Inflammatory macrophage treated with lipopolysaccharide for 1 hour (primary cell): ENCODE results near the gene BFSP1.
A peak's percentile ranks its signal among the peaks of the same experiment; 100 is the strongest.

Source experiments
- DNase-seq, 2 donors: peaks; one replicate each; pipeline ENCODE4 v3.0.0-alpha.2; 2020 to 2022

Gene BFSP1

DNA sequence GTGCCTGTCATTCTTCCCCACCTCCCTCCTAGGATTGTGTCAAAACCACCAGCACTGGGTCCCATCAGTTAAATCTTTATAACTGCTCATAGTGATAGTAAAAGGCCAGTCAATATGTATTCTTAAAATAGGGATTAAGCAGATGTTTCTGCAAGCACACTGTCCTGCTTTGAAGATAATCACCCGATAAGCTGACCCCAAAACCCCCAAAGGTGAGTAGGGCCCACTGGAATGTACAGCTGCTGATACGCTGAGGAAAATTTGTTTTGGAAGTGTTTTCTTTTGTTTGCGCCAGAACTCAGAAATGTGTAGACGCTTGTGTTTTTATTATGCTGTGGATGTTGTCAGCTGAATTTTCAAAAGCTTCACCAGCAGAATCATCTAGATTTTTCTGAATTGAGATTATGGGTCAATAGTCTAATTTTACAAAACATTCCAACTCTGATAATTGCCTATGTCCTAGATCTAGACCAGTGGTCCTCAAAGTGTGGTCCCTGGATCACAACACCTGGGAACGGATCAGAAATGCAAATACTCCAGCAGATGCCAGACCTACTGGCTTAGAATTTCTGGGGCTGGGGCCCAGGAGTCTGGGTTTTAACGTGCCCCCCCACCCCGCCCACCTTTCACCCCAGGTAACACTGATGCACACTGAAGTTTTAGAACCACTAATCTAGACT lies 11.4 kb downstream of the BFSP1 start:
- no peak for DNase-seq

- DNase-seq: peak; percentile 85 to 91
Measured at GRCh38 chr20:17518339-17519052, 12.7 kb downstream of the BFSP1 start.

- DNase-seq: no peak
Measured at GRCh38 chr20:17515053-17515452, 16.1 kb downstream of the BFSP1 start.

DNA sequence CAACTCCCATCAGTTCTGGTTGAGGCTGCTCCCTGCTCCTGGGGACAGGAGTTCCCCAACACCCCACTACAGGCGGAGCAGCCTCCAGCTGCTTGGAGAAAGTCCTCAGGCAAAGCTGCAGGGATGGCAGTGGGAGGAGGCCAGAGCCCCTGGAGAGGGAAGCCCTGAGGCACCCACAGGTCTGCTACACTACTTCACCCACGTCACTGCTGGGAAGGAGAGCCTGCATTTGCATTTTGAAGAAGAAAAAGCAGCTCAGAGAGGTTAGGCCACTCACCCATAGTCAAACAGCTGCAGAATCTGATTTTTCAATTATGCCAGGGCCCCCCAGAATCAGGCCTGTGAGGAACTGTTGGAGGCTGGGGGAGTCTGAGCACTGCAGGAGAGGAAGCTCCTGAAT lies 17.2 kb downstream of the BFSP1 start:
- no peak for DNase-seq

GRCh38 chr20:17511401-17511800 lies 19.8 kb downstream of the BFSP1 start:
- DNase-seq: no peak

GRCh38 chr20:17510548-17510947 lies 20.6 kb downstream of the BFSP1 start:
- no peak for DNase-seq

DNA sequence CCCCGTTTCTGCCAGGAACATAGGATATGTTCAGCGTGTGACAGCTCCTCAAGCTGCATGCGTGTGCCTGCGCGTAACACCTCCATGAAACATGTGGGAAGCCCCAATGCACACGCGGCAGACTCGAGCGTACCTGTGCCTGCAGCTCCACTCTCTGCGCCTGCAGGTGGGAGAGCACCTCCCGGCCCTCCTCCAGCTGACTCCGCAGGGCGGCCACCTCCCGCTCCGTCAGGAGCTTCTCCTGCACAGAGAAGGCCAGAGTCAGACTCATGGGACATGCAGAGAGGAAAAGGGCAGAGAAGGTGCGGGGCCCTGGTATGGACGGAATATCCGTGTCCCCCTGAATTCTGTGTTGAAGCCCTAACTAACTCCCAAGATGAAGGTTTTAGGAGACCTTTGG lies 22.4 kb downstream of the BFSP1 start:
- DNase-seq: no peak

- no peak for DNase-seq
Measured at GRCh38 chr20:17507531-17507930, 23.6 kb downstream of the BFSP1 start.

DNA sequence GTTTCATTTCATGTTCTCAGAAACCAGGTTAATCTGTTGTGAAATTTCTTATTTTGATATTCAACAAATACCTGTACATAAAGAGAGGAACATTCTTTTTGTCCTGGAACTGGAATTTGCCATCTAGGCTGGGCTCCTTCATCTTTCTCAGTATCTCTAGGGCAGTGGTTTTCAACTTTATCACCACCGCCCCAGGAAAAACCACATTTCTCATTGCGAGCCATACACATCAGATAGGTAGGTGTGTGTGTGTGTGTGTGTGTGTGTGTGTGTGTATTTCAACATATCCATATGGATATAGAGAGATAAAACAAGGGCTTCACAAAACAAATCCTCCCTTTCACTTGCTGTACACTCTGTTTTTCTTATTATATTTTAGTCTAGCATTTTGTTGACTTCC lies 24.1 kb downstream of the BFSP1 start:
- no peak for DNase-seq

- DNase-seq: peak; percentile 74 to 83
Measured at GRCh38 chr20:17505636-17506517, 25.3 kb downstream of the BFSP1 start.

DNA sequence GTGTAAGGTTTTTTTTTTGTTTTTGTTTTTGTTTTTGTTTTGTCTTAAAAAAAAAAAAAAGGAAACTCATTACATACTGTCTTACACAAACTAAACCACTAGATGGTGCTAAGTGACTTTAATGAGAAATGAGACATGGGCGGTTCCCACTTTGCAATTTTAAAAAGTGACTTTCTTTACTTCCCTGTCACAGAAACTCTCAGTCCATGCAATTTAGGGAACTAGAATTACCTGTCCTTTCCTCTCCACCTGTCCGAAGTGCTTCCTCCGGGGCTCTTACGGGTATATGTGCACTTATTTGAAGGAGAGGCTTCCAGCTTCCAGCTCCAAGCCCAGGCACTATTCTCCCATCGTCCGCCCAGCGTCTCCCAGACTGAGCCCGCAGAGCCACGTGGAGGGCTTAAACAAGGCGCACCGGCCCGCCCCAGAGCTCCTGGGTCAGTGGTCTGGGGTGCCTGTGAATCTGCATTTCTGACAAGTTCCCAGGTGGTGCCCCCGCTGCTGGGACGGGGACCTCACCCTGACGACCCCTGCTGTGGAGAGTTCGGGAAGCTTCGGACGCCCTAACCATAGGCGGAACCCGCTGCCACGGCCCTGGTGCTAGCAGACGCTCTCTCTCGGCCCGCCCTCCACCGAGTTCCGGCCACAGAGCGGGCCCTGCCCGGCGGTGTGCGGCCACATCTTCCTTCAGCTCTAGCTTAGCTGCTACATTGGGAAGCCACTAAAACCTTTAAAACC lies 26.1 kb downstream of the BFSP1 start:
- peak; percentile 59 to 79 for DNase-seq

- DNase-seq: no peak
Measured at GRCh38 chr20:17504066-17504897, 26.9 kb downstream of the BFSP1 start.

- no peak for DNase-seq
Measured at GRCh38 chr20:17503301-17504065, 27.7 kb downstream of the BFSP1 start.

DNA sequence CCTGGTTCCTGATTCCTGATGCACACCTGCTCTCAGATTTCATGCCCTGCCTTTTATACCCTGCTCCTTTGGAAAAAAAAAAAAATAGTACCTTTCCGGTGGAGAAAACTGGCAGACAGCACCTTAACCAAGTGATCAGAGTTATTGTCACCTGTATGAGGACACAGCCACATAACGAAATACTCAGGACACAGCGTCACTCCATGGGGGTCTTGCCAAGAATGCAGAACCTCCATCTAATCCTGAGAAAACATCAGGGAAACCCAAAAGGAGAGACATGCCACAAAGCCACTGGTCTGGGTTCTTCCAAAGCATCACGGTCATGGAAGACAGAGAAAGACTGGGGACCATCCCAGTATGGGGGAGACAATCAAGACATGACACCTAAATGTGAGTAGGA lies 29.1 kb downstream of the BFSP1 start:
- DNase-seq: no peak

- DNase-seq: no peak
Measured at GRCh38 chr20:17501701-17502100, 29.5 kb downstream of the BFSP1 start.

- DNase-seq: no peak
Measured at GRCh38 chr20:17500826-17501225, 30.4 kb downstream of the BFSP1 start.

DNA sequence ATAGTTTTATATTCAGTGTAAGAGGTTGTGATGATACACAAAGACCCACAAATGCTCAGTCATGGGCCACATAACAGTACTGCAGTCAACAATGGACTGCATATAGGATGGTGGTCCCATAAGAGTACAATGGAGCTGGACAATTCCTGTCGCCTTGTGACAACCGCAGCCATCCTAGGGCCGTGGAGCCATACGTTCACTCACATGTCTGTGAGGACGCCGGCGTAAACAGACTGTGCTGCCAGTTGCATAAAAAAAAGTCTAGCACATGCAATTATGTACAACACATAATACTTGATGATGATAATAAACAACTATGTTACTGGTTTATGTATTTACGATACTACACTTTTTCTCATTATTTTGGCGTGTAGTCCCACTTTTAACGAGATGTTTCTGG lies 30.9 kb downstream of the BFSP1 start:
- no peak for DNase-seq

DNA sequence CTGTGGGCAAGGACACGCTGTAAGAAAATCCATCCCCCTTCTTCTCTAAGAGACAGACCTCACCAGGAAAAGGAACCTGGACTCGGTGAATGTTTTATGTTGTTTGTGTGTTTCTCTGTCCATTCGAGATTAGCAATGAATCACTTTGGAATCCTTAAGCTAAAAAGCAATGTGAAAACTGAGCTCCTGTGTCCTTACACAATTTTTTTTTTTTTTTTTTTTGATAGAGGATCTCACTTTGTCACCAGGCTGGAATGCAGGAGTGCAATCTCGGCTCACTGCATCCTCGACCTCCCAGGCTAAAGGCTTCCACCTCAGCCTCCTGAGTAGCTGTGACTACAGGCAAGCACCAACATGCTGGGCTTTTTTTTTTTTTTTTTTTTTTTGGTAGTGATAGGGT lies 32.1 kb downstream of the BFSP1 start:
- no peak for DNase-seq

GRCh38 chr20:17498641-17499040 lies 32.5 kb downstream of the BFSP1 start:
- DNase-seq: no peak

DNA sequence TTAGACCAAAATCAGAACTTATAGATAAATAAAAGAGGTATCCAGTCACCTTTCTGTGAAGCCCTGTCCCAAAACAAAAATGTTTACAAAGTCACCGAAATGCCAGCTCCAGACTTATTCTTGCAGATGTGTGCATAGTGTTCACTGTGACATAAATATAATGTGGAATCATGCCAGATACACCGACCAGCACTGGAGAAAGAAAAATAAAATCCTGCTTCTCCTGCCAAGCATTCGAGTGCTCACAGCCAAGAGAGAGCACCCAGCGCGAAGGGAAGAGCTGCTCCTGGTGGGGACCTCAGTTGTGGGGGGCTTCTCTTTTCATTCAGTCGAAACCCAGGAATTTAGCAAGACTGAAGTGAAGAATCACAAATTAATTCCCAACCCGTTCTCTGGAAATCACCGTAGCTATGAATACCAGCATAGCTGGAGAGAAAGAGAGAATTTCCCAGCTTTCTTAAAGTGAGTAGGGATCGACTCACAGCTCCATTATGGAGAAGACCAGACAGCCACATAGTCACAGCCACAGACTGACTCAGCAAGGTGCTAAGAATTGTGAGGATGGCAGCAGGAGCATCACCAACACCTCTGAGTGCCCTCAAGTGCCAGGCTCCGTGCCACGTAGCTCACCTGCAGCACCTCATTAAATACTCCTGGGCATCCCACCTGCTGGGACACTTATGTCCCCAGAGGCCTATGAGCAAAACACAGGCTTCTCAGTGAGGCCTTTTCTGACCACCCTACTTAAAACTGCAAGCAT lies 33.2 kb downstream of the BFSP1 start:
- no peak for DNase-seq
